ENCODE data around the gene OTUD3.

The OTUD3 gene

GRCh38 chr1:19946971-19947370 is 64.8 kb downstream of the OTUD3 start:
- DNase-seq (ENCODE audit: low spot score) (no peak), FAIRE-seq (no peak)

DNA sequence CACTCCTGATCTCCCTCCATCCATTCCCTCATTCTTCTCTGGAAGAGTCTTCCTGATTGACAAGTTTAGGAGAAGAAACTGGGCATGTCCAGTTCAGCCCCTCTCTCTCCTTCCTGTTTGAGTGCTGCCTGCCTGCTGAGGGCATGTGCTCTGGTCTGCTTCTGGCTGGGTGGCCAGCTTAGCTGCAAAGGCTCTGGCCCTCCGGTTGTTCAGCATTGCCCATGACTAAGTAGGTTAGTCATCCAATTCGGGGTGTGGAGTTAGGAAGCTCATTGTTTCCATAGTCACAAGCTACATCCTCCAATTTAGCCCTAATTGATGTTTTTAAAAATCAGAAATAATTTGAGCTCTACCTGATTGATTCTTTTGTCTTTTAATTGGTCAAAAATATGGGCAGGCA is 66.8 kb downstream of the OTUD3 start:
- FAIRE-seq = no peak
- DNase-seq (ENCODE audit: low spot score) = peak; percentile 31

DNA sequence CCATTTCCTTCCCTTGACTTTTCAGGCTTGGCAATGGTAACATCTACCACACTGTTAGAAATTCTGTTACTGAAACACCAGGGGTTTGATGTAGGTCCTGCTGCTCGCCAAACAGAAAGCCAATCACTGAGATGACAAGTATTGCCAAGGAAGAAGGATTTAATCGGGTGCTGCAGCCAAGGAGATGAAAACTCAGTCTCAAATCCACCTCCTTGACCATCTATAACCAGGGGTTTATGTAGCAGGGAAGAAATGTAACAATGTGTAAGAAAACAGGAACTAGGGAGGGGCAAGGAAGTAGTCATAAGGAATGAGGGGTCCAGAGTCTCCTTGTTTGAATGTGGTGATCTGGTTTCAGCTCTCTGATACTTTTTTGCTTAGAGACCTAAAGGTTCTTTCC is 71.9 kb downstream of the OTUD3 start:
- FAIRE-seq (no peak), DNase-seq (ENCODE audit: low spot score) (no peak)

GRCh38 chr1:19955534-19956170 is 73.5 kb downstream of the OTUD3 start:
- FAIRE-seq (no peak), DNase-seq (ENCODE audit: low spot score) (no peak)

GRCh38 chr1:19957779-19958178 is 75.6 kb downstream of the OTUD3 start:
- no peak for DNase-seq (ENCODE audit: low spot score)
- FAIRE-seq = no peak

GRCh38 chr1:19960591-19960990 is 78.4 kb downstream of the OTUD3 start:
- DNase-seq (ENCODE audit: low spot score) = no peak
- FAIRE-seq = no peak

All from RCC 7860 (cell line).